Activated naive CD4-positive, alpha-beta T cell treated with anti-CD3 and anti-CD28 coated beads, Interleukin-2, amount 50 U/mL, for 16 hours (primary cell): ENCODE results near the gene TRMT2A.

ENCODE experiments used
- DNase-seq: peaks from one replicate; pipeline ENCODE4 v3.0.0-alpha.2; 2020

The TRMT2A gene

DNA sequence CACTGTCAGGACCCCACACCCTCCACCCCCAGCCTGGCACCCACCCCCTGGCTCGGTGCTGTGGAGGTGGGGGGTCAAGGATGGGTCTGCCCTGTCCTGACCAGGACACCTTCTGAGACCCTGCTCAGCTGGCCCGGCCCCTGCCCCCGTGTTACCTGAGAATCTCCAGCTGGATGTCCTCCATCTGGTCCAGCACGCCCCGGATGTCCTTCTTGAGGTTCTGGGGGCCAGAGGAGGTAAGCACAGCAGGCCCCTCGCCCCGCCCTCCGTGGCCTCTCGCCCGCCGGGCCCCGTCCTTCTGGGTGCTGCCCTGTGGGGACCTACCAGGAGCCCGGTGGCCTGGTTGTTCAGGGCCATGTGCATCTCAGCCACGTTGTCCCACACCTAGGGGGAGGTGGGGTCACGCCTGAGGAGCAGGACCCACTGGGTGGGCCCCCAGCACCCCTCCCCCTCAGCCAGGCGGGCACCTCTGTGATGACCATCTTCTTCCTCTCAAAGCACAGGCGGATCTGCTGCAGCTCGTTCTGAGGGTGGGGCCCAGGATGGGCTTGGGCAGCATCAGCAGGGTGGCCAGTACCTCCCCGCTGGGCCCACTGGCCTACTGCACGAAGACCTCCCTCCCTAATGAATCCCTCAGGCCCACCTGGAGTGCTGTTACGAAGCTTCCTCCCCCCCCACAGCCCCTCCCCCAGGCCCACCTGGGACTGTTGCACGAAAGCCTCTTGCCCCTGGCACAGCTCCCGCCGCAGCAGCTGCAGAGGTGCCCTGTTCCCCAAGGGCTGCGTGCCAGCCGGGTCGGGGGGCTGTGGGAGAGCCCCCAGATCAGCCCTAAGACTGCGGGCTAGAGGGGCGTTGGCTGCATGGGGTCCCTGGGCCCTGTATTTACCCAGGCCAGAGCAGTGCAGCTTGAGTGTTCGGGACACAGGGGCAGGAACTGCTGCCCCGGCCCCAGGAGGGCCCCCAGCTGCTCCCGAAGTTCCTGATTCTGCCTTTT lies 32.5 kb upstream of the TRMT2A start:
- DNase-seq = no peak

GRCh38 chr22:20148414-20148813 lies 31.4 kb upstream of the TRMT2A start:
- DNase-seq = no peak

- DNase-seq = no peak
Observed at GRCh38 chr22:20147237-20147988, 30.4 kb upstream of the TRMT2A start.

- DNase-seq = no peak
Observed at GRCh38 chr22:20146777-20147176, 29.8 kb upstream of the TRMT2A start.

- no peak for DNase-seq
Observed at GRCh38 chr22:20145832-20146223, 28.8 kb upstream of the TRMT2A start.

- no peak for DNase-seq
Observed at GRCh38 chr22:20145206-20145831, 28.3 kb upstream of the TRMT2A start.

DNA sequence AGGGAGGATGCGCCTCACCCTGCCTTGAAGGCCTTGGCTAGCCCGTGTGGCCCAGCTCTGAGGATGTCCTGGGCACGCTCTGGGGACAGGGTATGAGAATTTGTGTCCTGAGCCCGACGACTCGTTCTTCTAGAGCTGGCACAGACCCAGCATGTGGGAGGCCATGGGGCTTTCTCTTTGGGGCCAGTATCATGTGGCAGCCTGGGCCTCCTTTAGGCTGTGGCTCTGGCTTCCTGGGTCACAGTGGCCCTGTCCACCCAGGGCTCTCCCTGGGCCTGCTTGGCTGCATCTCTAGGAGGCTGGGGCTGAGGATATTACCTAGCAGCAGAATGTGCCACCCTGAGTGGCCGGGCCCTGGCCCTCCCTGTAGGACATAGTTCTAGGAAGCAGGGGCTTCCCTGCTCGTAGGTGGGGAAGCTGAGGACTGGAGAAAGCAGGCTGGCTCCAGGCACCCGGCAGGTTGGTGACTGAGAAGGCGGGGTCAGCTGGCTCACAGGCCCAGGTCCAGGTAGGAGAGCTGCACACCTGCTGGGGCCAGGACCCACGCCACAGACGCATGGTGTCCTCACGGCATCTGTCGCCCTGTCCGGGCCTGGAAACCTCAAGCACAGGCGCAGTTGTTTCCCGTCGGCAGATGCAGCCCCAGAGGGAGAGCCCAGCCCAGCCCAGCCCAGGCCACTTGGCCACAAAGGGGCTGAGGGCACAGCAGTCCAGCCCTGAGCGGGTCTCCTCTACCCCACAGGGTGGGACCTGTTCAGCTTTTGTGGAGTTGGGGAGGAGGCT lies 27.0 kb upstream of the TRMT2A start:
- no peak for DNase-seq

DNA sequence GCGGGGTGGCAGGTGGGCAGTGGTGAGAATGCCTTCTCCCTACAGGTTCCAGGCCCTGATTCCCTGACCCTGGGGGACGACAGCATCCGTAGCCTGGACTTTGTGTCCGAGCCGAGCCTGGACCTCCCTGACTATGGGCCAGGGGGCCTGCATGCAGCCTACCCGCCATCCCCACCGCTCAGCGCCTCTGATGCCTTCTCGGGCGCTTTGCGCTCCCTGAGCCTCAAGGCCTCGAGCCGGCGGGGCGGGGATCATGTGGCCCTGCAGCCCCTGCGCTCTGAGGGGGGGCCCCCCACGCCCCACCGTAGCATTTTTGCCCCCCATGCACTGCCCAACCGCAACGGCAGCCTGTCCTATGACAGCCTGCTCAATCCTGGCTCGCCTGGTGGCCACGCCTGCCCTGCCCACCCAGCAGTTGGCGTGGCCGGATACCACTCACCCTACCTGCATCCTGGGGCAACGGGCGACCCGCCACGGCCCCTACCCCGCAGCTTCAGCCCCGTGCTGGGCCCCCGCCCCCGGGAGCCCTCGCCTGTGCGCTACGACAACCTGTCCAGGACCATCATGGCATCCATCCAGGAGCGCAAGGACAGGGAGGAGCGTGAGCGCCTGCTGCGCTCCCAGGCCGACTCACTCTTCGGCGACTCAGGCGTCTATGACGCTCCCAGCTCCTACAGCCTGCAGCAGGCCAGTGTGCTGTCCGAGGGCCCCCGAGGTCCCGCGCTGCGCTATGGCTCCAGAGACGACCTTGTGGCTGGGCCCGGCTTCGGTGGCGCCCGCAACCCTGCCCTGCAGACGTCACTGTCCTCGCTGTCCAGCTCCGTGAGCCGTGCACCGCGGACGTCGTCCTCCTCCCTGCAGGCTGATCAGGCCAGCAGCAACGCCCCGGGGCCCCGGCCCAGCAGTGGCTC lies 25.9 kb upstream of the TRMT2A start:
- no peak for DNase-seq

- DNase-seq = no peak
Observed at GRCh38 chr22:20141186-20142077, 24.4 kb upstream of the TRMT2A start.

- no peak for DNase-seq
Observed at GRCh38 chr22:20140521-20140964, 23.5 kb upstream of the TRMT2A start.

DNA sequence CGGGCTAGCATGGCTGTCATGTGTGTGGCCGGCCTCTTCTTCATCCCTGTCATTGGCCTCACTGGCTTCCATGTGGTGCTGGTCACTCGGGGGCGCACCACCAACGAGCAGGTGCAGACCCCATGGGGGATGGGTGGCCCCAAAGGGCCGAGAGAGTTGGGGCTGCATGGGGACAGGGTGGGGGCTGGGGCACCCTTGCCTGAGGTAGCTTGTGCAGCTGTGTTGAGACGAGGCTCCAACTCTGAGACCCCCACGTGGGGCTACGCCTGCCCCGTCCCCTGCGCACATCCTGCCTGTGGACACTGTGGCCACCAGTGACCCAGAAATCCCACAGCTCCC lies 23.1 kb upstream of the TRMT2A start:
- DNase-seq = no peak

DNA sequence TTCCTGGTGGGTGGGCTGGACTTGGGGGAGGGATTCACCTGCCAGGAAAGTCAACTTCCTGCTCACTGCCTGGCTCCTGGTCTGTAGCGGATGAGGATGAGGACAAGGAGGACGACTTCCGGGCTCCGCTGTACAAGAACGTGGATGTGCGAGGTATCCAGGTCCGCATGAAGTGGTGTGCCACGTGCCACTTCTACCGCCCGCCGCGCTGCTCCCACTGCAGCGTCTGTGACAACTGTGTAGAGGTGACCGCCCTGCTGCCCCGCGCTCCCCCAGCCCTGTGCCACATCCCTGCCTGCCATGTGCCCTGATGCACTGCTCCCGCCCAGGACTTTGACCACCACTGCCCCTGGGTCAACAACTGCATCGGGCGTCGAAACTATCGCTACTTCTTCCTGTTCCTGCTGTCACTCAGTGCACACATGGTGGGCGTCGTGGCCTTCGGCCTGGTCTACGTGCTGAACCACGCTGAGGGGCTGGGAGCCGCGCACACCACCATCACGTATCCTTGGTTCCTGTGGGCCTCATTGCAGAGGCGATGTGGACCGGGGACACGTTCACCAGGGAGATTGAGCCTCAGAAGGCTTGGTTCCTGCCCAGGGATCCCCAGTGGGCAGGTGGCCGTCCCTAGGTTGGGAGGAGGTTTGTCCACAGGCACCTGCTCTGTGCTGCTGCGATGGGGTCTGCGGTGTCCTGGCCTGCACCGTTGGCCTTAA lies 22.5 kb upstream of the TRMT2A start:
- no peak for DNase-seq

GRCh38 chr22:20138868-20139267 lies 21.8 kb upstream of the TRMT2A start:
- DNase-seq = no peak

- no peak for DNase-seq
Observed at GRCh38 chr22:20138417-20138738, 21.4 kb upstream of the TRMT2A start.

GRCh38 chr22:20137671-20138416 lies 20.8 kb upstream of the TRMT2A start:
- DNase-seq = no peak

- no peak for DNase-seq
Observed at GRCh38 chr22:20137113-20137512, 20.1 kb upstream of the TRMT2A start.

DNA sequence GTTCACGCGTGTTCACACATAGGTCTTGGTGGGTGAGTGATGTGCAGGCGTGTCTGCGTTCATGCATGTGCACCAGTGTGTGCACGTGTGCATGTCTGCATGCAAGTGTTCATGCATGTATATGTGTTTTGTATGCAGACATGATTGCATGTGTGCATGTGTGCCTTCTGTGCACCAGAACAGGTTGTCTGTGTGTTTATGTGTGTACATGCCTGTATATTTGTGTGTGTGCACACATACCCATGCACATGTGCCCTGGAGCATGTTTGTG lies 19.5 kb upstream of the TRMT2A start:
- no peak for DNase-seq

- DNase-seq = no peak
Observed at GRCh38 chr22:20135806-20136602, 19.0 kb upstream of the TRMT2A start.

GRCh38 chr22:20135265-20135664 lies 18.2 kb upstream of the TRMT2A start:
- no peak for DNase-seq
